ENCODE data around the gene BTBD2.

DNA sequence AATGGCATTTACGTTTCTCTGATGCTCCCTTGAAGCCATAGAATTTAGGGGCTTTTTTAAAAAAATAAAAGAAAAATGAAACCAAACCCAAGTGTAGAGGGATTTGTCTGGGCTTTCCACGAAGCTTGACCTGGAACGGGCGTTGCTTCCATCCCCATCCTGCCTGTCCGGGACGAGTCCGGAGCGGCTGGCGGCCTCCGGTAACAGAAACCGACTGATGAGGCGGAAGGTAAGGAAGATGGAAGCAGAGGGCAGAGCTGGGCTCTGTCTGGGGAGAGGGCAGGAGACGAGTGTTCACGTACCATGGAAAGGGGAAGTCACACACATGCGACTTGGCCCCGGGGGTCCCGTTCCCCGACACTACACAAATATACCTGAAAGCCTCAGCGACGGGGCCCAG lies 34.3 kb downstream of the BTBD2 start:
- TF ChIP-seq KDM1A (IDR thresholded peaks at IDR 0.05; ENCODE audit: borderline replicate concordance, low read length) = no peak
- TF ChIP-seq, protein P1, sequence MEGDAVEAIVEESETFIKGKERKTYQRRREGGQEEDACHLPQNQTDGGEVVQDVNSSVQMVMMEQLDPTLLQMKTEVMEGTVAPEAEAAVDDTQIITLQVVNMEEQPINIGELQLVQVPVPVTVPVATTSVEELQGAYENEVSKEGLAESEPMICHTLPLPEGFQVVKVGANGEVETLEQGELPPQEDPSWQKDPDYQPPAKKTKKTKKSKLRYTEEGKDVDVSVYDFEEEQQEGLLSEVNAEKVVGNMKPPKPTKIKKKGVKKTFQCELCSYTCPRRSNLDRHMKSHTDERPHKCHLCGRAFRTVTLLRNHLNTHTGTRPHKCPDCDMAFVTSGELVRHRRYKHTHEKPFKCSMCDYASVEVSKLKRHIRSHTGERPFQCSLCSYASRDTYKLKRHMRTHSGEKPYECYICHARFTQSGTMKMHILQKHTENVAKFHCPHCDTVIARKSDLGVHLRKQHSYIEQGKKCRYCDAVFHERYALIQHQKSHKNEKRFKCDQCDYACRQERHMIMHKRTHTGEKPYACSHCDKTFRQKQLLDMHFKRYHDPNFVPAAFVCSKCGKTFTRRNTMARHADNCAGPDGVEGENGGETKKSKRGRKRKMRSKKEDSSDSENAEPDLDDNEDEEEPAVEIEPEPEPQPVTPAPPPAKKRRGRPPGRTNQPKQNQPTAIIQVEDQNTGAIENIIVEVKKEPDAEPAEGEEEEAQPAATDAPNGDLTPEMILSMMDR (IDR thresholded peaks at IDR 0.05; ENCODE audit: control extremely low read depth in 1 of 3, insufficient read depth in 1 of 3, low read depth in 1 of 3, low read length in 3 of 3) = no peak
